IMR-90 (cell line): ENCODE measurements around the gene PLXNA3. TPM values are rescaled to one million over a fixed set of nuclear protein-coding genes. Genes with fewer than 3 reads are reported as not detected.
A peak's percentile ranks its signal among the peaks of the same experiment; 100 is the strongest.

Source experiments
- ATAC-seq: fragments of 200-7000 bp; cut with Tn5 transposase; 2 replicates; pipeline ENCODE4 v1.9.1; 2020; ENCODE audit warnings: low read depth, mild to moderate bottlenecking, moderate library complexity
- BruUV-seq: library from RNA; stranded (reverse); fragments of 400-500 nt; replicated peaks from 2 replicates; lab custom pipeline; 2021; lab: Mats Ljungman, UMichigan
- CTCF ChIA-PET: fragments of 300-600 bp; formaldehyde crosslinking; extraction: SDS; loops from one replicate; lab custom pipeline; 2021; ENCODE audit warnings: antibody characterized with exemption; lab: Yijun Ruan, JAX
- POLR2A ChIA-PET: fragments of 300-600 bp; sonication (Branson Sonifier 250); formaldehyde crosslinking; loops from one replicate; lab custom pipeline; 2022; ENCODE audit warnings: antibody characterized with exemption; ENCODE audit not compliant: unreplicated experiment; lab: Charles Lee
- DNase-seq: peaks from one replicate; pipeline ENCODE4 v3.0.0; 2013
- H2AFZ ChIP-seq: replicated peaks from 2 replicates; pipeline ENCODE3; 2013; ENCODE audit warnings: low read length, mild to moderate bottlenecking; ENCODE audit not compliant: poor library complexity
- H2AK5ac ChIP-seq: 2 replicates; pipeline ENCODE4 v1.6.1; 2013; ENCODE audit warnings: low read depth, low read length, inconsistent platforms
- H2AK9ac ChIP-seq: replicated peaks from 2 replicates; pipeline ENCODE3; 2013; ENCODE audit warnings: mild to moderate bottlenecking, low read depth, low read length, moderate library complexity; ENCODE audit not compliant: poor library complexity
- H2BK120ac ChIP-seq: 2 replicates; pipeline ENCODE4 v1.6.1; 2013; ENCODE audit warnings: low read depth, low read length, inconsistent platforms
- H2BK15ac ChIP-seq: 3 replicates; pipeline ENCODE4 v1.6.1; 2013; ENCODE audit warnings: low read depth, low read length, inconsistent platforms
- H2BK20ac ChIP-seq: 2 replicates; pipeline ENCODE4 v1.6.1; 2013; ENCODE audit warnings: low read depth, mild to moderate bottlenecking, inconsistent platforms, low read length, moderate library complexity
- H2BK5ac ChIP-seq: 2 replicates; pipeline ENCODE4 v1.6.1; 2013; ENCODE audit warnings: mild to moderate bottlenecking, low read depth, low read length, inconsistent platforms; ENCODE audit not compliant: poor library complexity, severe bottlenecking
- H3K14ac ChIP-seq: replicated peaks from 2 replicates; pipeline ENCODE4 v1.6.1; 2013; ENCODE audit warnings: low read depth, low read length, inconsistent platforms
- H3K18ac ChIP-seq: 2 replicates; pipeline ENCODE4 v1.6.1; 2013; ENCODE audit warnings: low read depth, low read length, control low read depth
- H3K23ac ChIP-seq: 2 replicates; pipeline ENCODE4 v1.6.1; 2013; ENCODE audit warnings: low read depth, low read length, inconsistent platforms
- H3K27ac ChIP-seq: 2 replicates; pipeline ENCODE4 v1.5.1; 2013; ENCODE audit warnings: mild to moderate bottlenecking, control low read depth, low read length; ENCODE audit not compliant: insufficient read depth
- H3K27me3 ChIP-seq: 2 replicates; pipeline ENCODE4 v1.6.1; 2013; ENCODE audit warnings: low read length; ENCODE audit not compliant: control insufficient read depth, insufficient read depth
- H3K36me3 ChIP-seq: 2 replicates; pipeline ENCODE4 v1.6.1; 2013; ENCODE audit warnings: low read length, mixed read lengths; ENCODE audit not compliant: control insufficient read depth, insufficient read depth
- H3K4ac ChIP-seq: 2 replicates; pipeline ENCODE4 v1.6.1; 2013; ENCODE audit warnings: low read depth, low read length, inconsistent platforms
- H3K4me1 ChIP-seq: 2 replicates; pipeline ENCODE4 v1.6.1; 2013; ENCODE audit warnings: low read length, mixed read lengths; ENCODE audit not compliant: control insufficient read depth, insufficient read depth
- H3K4me2 ChIP-seq: 2 replicates; pipeline ENCODE4 v1.6.1; 2013; ENCODE audit warnings: low read depth, mild to moderate bottlenecking, control low read depth, low read length, moderate library complexity
- H3K4me3 ChIP-seq: 2 replicates; pipeline ENCODE4 v1.5.1; 2013; ENCODE audit warnings: low read depth, mild to moderate bottlenecking, control low read depth, low read length, moderate library complexity; ENCODE audit not compliant: insufficient read depth
- H3K56ac ChIP-seq: 2 replicates; pipeline ENCODE4 v1.6.1; 2013; ENCODE audit warnings: low read length, inconsistent platforms; ENCODE audit not compliant: insufficient read depth; ENCODE audit errors: extremely low read depth
- H3K79me1 ChIP-seq, 2 experiments: 2 replicates each; pipeline ENCODE4 v1.6.1; 2013; ENCODE audit warnings: low read length in 2 of 2, inconsistent platforms in 1 of 2, low read depth in 1 of 2
- H3K9ac ChIP-seq: 2 replicates; pipeline ENCODE4 v1.6.1; 2013; ENCODE audit warnings: low read depth, low read length, control low read depth
- H3K9me1 ChIP-seq: 2 replicates; pipeline ENCODE4 v1.6.1; 2013; ENCODE audit warnings: low read length, inconsistent platforms; ENCODE audit not compliant: insufficient read depth
- H3K9me3 ChIP-seq: 2 replicates; pipeline ENCODE4 v1.6.1; 2013; ENCODE audit warnings: low read length; ENCODE audit not compliant: control insufficient read depth, insufficient read depth
- H4K20me1 ChIP-seq: 2 replicates; pipeline ENCODE4 v1.6.1; 2013; ENCODE audit warnings: low read length, inconsistent platforms; ENCODE audit not compliant: insufficient read depth
- H4K5ac ChIP-seq: 2 replicates; pipeline ENCODE4 v1.6.1; 2013; ENCODE audit warnings: mild to moderate bottlenecking, low read depth, low read length, control low read depth
- H4K8ac ChIP-seq, 2 experiments: 2 replicates each; pipeline ENCODE4 v1.6.1; 2013; ENCODE audit warnings: low read depth in 2 of 2, low read length in 2 of 2, control low read depth in 1 of 2, inconsistent platforms in 1 of 2
- H4K91ac ChIP-seq: 2 replicates; pipeline ENCODE4 v1.6.1; 2013; ENCODE audit warnings: low read depth, low read length, inconsistent platforms; ENCODE audit not compliant: insufficient read depth
- BHLHE40 ChIP-seq: fragments of 150-350 bp; IDR thresholded peaks from 2 replicates; pipeline ENCODE4 v1.6.1; 2016; ENCODE audit warnings: mild to moderate bottlenecking, low read depth, low read length
- CEBPB ChIP-seq: IDR thresholded peaks from 2 replicates; pipeline ENCODE4 v1.6.1; 2012; ENCODE audit warnings: low read depth, low read length, improper control_type of control experiment
- CHD1 ChIP-seq: IDR thresholded peaks from 2 replicates; pipeline ENCODE4 v1.6.1; 2012; ENCODE audit warnings: low read depth, low read length, improper control_type of control experiment
- ELK1 ChIP-seq: fragments of 150-350 bp; IDR thresholded peaks from 2 replicates; pipeline ENCODE4 v1.6.1; 2016; ENCODE audit warnings: low read depth, mild to moderate bottlenecking, low read length, moderate library complexity, borderline replicate concordance
- FOS ChIP-seq: fragments of 150-350 bp; IDR thresholded peaks from 2 replicates; pipeline ENCODE4 v1.6.1; 2016; ENCODE audit warnings: low read depth, low read length
- MAFK ChIP-seq: IDR thresholded peaks from 2 replicates; pipeline ENCODE4 v1.6.1; 2012; ENCODE audit warnings: low read depth, low read length, improper control_type of control experiment
- MAZ ChIP-seq: IDR thresholded peaks from 2 replicates; pipeline ENCODE4 v1.6.1; 2012; ENCODE audit warnings: low read depth, mild to moderate bottlenecking, low read length, improper control_type of control experiment, moderate library complexity, borderline replicate concordance
- MXI1 ChIP-seq: IDR thresholded peaks from 2 replicates; pipeline ENCODE4 v1.6.1; 2012; ENCODE audit warnings: low read depth, mild to moderate bottlenecking, low read length, moderate library complexity, borderline replicate concordance
- NFE2L2 ChIP-seq: fragments of 150-350 bp; IDR thresholded peaks from 2 replicates; pipeline ENCODE4 v1.6.1; 2016; ENCODE audit warnings: low read depth, mild to moderate bottlenecking, low read length
- POLR2A ChIP-seq: IDR thresholded peaks from 2 replicates; pipeline ENCODE4 v1.6.1; 2012; ENCODE audit warnings: mild to moderate bottlenecking, low read depth, low read length
- RAD21 ChIP-seq: IDR thresholded peaks from 2 replicates; pipeline ENCODE4 v1.6.1; 2012; ENCODE audit warnings: low read length, improper control_type of control experiment
- RCOR1 ChIP-seq: IDR thresholded peaks from 2 replicates; pipeline ENCODE4 v1.6.1; 2012; ENCODE audit warnings: mild to moderate bottlenecking, low read length, improper control_type of control experiment; ENCODE audit not compliant: insufficient replicate concordance
- RFX5 ChIP-seq: IDR thresholded peaks from 2 replicates; pipeline ENCODE4 v1.8.0; 2012; ENCODE audit warnings: low read depth, mild to moderate bottlenecking, low read length, moderate library complexity
- SMC3 ChIP-seq: fragments of 150-350 bp; IDR thresholded peaks from 2 replicates; pipeline ENCODE4 v1.6.1; 2016; ENCODE audit warnings: low read depth, mild to moderate bottlenecking, antibody characterized with exemption, low read length, moderate library complexity
- WGBS, 2 experiments: methylation state at CpG; one replicate each; pipeline versions ENCODE4 v1.1.5 to v1.1.7; 2013; ENCODE audit warnings: missing lambda C conversion rate in 2 of 2; ENCODE audit not compliant: insufficient read length in 1 of 2; ENCODE audit errors: extremely low coverage in 2 of 2; 5-methylcytosine and 5-hydroxymethylcytosine counted together
- dilution Hi-C: fragments of 300-500 bp; cut with HindIII; formaldehyde crosslinking; loops from one replicate; pipeline ENCODE4 v1.14.3; 2018; ENCODE audit warnings: low sequenced_read_pairs; ENCODE audit not compliant: unreplicated experiment
- in situ Hi-C: fragments of 300-500 bp; cut with MboI; formaldehyde crosslinking; loops from 3 replicates; pipeline ENCODE4 v1.14.3; 2019; ENCODE audit warnings: low sequenced_read_pairs, inconsistent platforms, mixed read lengths
- intact Hi-C: fragments of 100-400 bp; cut with micrococcal nuclease; formaldehyde crosslinking; loops from 2 replicates; pipeline ENCODE4 v1.10.0; 2022
- polyA plus RNA-seq, 3 experiments: library from polyadenylated mRNA; depleted of rRNA; stranded (reverse); fragments of >200 nt; gene quantifications; 2 replicates each; pipeline ENCODE4 v1.2.3, GENCODE V29; 2012; ENCODE audit warnings: low replicate concordance in 1 of 3
- total RNA-seq: library from RNA; depleted of rRNA; stranded (reverse); fragments of >200 nt; gene quantifications from 2 replicates; pipeline ENCODE4 v1.2.3, GENCODE V29; 2012
- TF ChIP-seq, protein P1 (sequence below): fragments of 150-350 bp; IDR thresholded peaks from 2 replicates; pipeline ENCODE4 v1.6.1; 2017; ENCODE audit warnings: mild to moderate bottlenecking, antibody characterized with exemption, low read length, low read depth
- TF ChIP-seq, protein P2 (sequence below): conservative IDR thresholded peaks from 2 replicates; pipeline ENCODE4 v1.5.1; 2012; ENCODE audit warnings: mild to moderate bottlenecking, low read depth, low read length, improper control_type of control experiment

Gene PLXNA3
- total and polyA plus RNA-seq, 2 of the 4 experiments (the other 2 are of a cell fraction): 4.3 to 111 TPM

DNA sequence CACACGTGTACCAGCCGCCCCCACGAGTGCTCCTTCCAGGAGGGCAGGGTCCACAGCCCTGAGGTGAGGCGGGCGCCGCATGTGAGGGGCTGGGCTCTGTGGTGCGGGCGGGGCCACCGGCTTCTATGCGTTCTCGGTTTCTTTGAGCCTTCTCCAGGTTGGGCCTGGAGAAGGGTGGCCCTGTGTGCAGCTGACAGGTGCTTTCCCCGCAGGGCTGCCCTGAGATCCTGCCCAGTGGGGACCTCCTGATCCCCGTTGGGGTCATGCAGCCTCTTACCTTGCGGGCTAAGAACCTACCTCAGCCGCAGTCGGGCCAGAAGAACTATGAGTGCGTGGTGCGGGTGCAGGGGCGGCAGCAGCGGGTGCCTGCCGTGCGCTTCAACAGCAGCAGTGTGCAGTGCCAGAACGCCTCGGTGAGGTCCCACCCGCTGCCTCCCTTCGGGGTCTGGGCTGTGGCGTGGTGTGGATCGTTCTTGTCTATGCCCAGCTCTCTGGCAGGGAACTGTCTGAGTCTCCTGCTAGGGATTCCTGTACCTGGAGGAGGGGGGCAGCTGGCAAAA is 6.8 kb downstream of the PLXNA3 start:
- WGBS, 2 experiments: 93% methylated on average over 17 of the region's 28 CpGs; no CpG with 5 or more reads in 1 of the 2 experiments
- Histone ChIP-seq H4K20me1 (peaks cover 30% of the 10 kb centered on the region), H3K56ac (no peak overlapping the region), H3K79me1 (peaks cover 0 to 11% of the 10 kb centered on the region in 2 experiments; a peak in 3 of 4 replicates), H3K18ac (no peak overlapping the region), H3K9ac (no peak overlapping the region), H3K36me3 (peaks cover 82% of the 10 kb centered on the region), H2BK5ac (no peak overlapping the region), H3K27me3 (no peaks in the 10 kb centered on the region), H4K8ac (no peak overlapping the region), H2BK120ac (no peak overlapping the region), H3K4ac (no peak overlapping the region), H2BK20ac (no peak overlapping the region), H3K27ac (no peak overlapping the region), H2AFZ (peak overlapping the region; percentile 51), H3K4me2 (no peak overlapping the region), H3K23ac (no peak overlapping the region), H3K4me3 (no peak overlapping the region), H2AK9ac (no peak overlapping the region), H3K14ac (no peak overlapping the region), H3K9me1 (no peaks in the 10 kb centered on the region), H4K5ac (no peak overlapping the region), H2BK15ac (no peak overlapping the region), H4K91ac (no peak overlapping the region), H2AK5ac (no peak overlapping the region), H3K4me1 (peaks cover 4% of the 10 kb centered on the region; the same call in 1 of the 2 replicates), H3K9me3 (no peaks in the 10 kb centered on the region; the same call in 1 of the 2 replicates)
- no TSS peak for BruUV-seq
- CTCF ChIA-PET: no interaction called here
- in situ Hi-C loops: no loop called here
- ATAC-seq (no peak), DNase-seq (no peak)
- intact Hi-C loops: no loop called here
- dilution Hi-C loops: no loop called here
- TF ChIP-seq NFE2L2 (no peak), MAZ (no peak), POLR2A (no peak), MAFK (no peak), CHD1 (no peak), RFX5 (no peak), SMC3 (no peak), ELK1 (no peak), RAD21 (no peak), FOS (no peak), BHLHE40 (no peak), MXI1 (no peak), RCOR1 (no peak), CEBPB (no peak)
- TF ChIP-seq, protein P1, sequence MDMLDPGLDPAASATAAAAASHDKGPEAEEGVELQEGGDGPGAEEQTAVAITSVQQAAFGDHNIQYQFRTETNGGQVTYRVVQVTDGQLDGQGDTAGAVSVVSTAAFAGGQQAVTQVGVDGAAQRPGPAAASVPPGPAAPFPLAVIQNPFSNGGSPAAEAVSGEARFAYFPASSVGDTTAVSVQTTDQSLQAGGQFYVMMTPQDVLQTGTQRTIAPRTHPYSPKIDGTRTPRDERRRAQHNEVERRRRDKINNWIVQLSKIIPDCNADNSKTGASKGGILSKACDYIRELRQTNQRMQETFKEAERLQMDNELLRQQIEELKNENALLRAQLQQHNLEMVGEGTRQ: no peak
- TF ChIP-seq, protein P2, sequence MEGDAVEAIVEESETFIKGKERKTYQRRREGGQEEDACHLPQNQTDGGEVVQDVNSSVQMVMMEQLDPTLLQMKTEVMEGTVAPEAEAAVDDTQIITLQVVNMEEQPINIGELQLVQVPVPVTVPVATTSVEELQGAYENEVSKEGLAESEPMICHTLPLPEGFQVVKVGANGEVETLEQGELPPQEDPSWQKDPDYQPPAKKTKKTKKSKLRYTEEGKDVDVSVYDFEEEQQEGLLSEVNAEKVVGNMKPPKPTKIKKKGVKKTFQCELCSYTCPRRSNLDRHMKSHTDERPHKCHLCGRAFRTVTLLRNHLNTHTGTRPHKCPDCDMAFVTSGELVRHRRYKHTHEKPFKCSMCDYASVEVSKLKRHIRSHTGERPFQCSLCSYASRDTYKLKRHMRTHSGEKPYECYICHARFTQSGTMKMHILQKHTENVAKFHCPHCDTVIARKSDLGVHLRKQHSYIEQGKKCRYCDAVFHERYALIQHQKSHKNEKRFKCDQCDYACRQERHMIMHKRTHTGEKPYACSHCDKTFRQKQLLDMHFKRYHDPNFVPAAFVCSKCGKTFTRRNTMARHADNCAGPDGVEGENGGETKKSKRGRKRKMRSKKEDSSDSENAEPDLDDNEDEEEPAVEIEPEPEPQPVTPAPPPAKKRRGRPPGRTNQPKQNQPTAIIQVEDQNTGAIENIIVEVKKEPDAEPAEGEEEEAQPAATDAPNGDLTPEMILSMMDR: no peak
- POLR2A ChIA-PET: interaction anchor here (0.6 kb wide), 1 partner anchor 12 kb away, joined by 3 read pairs; no protein-coding TSS in a partner anchor
